Stimulated activated naive B cell treated with anti-CD40 and anti-IgM and Interleukin-4, amounts not matched to agents 10 μg/mL and 1 μg/mL and 100 μg/mL, for 72 hours (primary cell): ENCODE measurements around the gene ABLIM1.

Source experiments
- ATAC-seq, 2 donors: fragments of 150-1000 bp; cut with Tn5 transposase; replicated peaks; 2 replicates each; pipeline ENCODE4 v1.10.0; 2021; ENCODE audit warnings: moderate library complexity in 1 of 2
- DNase-seq: peaks from one replicate; pipeline ENCODE4 v3.0.0; 2021
- H3K27ac Mint-ChIP-seq: one replicate; pipeline ENCODE4 v1.8.0; 2022; ENCODE audit warnings: mild to moderate bottlenecking, mixed read lengths
- H3K27me3 Mint-ChIP-seq, 2 donors: one replicate each; pipeline ENCODE4 v1.8.0; 2022; ENCODE audit warnings: mixed read lengths in 2 of 2
- H3K36me3 Mint-ChIP-seq, 2 donors: one replicate each; pipeline ENCODE4 v1.8.0; 2022; ENCODE audit warnings: mixed read lengths in 2 of 2, mild to moderate bottlenecking in 1 of 2
- H3K4me1 Mint-ChIP-seq, 2 donors: one replicate each; pipeline ENCODE4 v1.8.0; 2022; ENCODE audit warnings: mixed read lengths in 2 of 2, mild to moderate bottlenecking in 1 of 2
- H3K4me3 Mint-ChIP-seq, 2 donors: one replicate each; pipeline ENCODE4 v1.8.0; 2022; ENCODE audit warnings: mild to moderate bottlenecking in 2 of 2, mixed read lengths in 2 of 2, moderate library complexity in 1 of 2
- H3K9me3 Mint-ChIP-seq, 2 donors: one replicate each; pipeline ENCODE4 v1.8.0; 2022; ENCODE audit warnings: mixed read lengths in 2 of 2, mild to moderate bottlenecking in 1 of 2

Gene ABLIM1

DNA sequence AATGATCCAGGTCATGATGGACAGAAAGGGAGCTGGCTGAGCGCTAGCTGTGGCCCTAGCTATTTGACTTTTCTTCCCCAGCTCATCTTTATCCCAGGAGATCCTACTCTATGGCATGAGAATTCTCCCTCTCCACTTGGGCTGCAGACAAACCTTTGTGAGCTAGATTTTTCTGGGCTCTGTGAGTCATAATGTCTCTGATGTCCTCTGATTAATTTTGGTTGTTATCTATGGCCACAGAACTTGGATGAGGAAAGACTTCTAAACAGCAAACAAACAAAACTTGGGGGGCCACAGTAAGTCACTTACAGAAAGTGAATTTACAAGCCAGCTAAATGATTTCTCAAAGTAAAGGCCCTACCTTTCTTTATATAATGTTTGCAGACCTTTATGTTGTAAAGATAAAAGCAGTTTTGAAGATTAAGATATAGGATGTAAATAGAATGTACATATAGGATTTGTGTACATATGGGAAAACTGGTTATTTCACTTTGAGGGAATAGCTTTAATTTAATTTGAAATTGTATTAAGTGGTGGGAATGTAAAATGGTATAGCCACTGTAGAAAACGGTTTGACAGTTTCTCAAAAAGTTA, 10.4 kb downstream of the ABLIM1 start:
- Mint-ChIP-seq H3K4me3 (no peak overlapping the region), H3K27me3 (no peaks in the 10 kb centered on the region), H3K4me1 (peaks cover 0 to 2% of the 10 kb centered on the region in 2 donors), H3K9me3 (no peaks in the 10 kb centered on the region), H3K27ac (no peak overlapping the region), H3K36me3 (no peaks in the 10 kb centered on the region)
- ATAC-seq (no peak), DNase-seq (no peak)

DNA sequence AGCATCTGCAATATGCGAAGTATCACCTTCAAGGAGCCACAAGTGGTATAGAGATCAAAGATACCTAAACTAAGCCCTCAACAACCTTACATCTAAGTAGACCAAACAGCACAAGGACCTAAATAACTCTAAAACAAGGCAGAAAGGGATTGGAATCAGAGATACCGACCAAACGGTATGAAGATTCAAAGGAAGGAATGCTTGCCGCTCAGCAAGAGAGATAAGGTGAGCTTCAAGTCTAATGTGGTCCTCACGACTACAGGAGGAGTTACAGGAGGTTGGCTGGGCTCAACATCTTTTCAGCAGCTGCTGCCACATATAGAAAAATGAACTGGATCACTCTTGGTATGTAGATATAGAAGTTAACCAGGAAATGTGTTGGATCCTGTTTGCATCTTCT, 11.6 kb downstream of the ABLIM1 start:
- ATAC-seq, result no peak
- Mint-ChIP-seq H3K27ac (no peak overlapping the region), H3K27me3 (no peaks in the 10 kb centered on the region), H3K4me1 (peaks cover 0 to 2% of the 10 kb centered on the region in 2 donors), H3K36me3 (no peaks in the 10 kb centered on the region), H3K4me3 (no peak overlapping the region), H3K9me3 (no peaks in the 10 kb centered on the region)
- no peak for DNase-seq

DNA sequence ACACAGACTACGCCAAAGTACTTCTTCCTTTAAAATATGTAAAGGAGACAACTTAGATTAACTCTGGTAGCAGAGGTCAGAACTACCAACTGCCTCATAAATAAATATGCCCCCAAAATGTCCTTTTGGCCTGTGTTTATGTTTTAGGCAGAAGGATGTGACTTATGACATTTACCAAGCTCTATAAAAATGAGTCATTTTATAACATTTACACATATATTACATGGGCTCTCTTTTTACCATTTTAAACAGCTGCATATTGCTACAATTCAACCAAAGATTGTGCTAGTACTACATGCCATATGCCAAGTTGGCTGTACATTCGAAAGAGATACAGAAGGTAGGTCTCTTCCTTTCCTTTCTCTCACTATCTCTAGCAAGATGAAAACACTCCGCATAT, 12.4 kb downstream of the ABLIM1 start:
- Mint-ChIP-seq H3K36me3 (no peaks in the 10 kb centered on the region), H3K9me3 (no peaks in the 10 kb centered on the region), H3K27ac (no peak overlapping the region), H3K4me1 (peaks cover 0 to 2% of the 10 kb centered on the region in 2 donors), H3K27me3 (no peaks in the 10 kb centered on the region), H3K4me3 (no peak overlapping the region)
- DNase-seq (no peak), ATAC-seq (no peak)

DNA sequence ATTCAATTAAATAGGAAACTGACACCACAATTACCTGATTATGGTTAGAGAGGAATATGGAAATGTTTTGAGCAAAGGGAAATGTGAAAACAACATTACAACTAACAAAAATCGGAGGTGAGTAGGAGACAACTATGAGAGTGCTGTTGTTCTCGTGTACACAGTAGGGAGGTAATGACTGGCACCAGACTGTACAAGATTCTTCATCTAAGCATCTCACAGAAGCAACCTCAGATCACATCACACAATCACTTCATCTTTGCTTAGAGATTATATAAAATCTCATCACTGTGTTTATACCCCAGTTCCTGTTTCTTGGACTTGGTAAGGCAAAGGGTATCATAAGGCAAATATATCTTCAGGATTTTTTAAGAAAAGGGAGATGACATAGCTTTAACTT, 14.9 kb downstream of the ABLIM1 start:
- peaks cover 10 to 14% of the 10 kb centered on the region in 2 donors for H3K4me1 Mint-ChIP-seq
- ATAC-seq (no peak), DNase-seq (no peak)
- H3K27me3 Mint-ChIP-seq, result peaks cover 0 to 4% of the 10 kb centered on the region in 2 donors
- H3K36me3 Mint-ChIP-seq, result no peaks in the 10 kb centered on the region
- no peak overlapping the region for H3K27ac Mint-ChIP-seq
- H3K9me3 Mint-ChIP-seq, result no peaks in the 10 kb centered on the region
- H3K4me3 Mint-ChIP-seq, result no peak overlapping the region

DNA sequence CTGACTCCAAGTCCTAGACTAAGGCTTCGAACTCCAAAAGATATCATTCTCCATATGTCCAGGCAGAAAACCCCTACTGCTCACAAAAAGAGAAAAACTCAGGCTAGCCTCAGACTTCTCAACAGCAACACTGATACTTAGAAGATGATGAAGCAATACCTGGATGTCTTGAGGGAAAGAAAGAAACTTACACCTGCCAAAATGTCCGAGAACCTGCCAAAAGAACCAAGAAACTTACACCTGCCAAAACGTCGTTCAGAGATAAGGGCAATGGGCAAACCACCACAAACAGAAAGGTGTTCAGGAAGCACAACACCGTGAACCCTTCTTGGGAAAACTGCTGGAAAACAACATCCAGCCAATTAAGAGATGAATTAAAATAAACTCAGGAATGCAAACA, 15.3 kb downstream of the ABLIM1 start:
- no peak for DNase-seq
- no peak overlapping the region for H3K4me3 Mint-ChIP-seq

DNA sequence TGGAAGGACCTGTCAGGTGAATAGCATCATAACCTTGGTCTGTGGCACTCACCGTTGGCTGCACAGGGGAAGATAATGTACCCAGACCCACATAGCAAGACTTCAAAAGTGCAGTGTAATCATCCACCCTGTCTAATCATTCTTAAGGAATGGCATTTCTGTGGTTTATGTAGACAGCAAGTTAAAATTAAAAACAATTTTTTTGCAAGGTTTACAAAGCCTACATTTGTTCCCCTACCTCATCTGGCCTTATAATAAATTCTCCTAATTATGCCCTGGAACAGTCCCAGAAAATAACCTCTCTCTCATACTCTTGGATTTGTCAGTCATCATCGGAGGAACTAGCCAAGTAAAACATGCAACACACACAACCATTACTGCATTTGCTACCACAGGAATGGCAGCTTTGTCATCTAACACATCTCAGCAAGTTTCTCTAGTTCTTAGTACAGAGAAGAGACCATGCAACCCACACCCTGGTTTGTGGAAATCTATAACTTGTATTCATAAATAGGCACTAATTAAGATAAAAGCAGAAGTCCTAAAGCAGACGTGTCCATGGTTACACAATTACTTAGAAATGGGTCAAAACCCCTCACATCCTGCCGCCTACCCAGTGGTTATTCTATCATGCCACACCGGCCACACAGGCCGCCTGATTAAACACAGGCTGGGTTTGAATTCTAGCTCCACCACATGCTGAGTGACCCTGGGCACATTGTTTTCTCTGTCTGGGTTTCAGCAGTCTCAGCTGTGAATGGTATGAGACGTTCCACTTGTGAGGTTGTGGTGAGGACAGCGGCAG, 19.1 kb downstream of the ABLIM1 start:
- DNase-seq, result peak; percentile 54
- Mint-ChIP-seq H3K36me3 (no peaks in the 10 kb centered on the region), H3K9me3 (no peaks in the 10 kb centered on the region), H3K4me1 (peaks cover 11 to 14% of the 10 kb centered on the region in 2 donors), H3K27me3 (peaks cover 12 to 13% of the 10 kb centered on the region in 2 donors), H3K4me3 (peak overlapping the region; percentile 25 to 46), H3K27ac (peak overlapping the region; percentile 72)
- peak; percentile 94 to 96 for ATAC-seq

More for the DNA sequence above, 15.3 kb downstream of the ABLIM1 start:
- Mint-ChIP-seq H3K27me3 (peaks cover 0 to 4% of the 10 kb centered on the region in 2 donors), H3K4me1 (peaks cover 10 to 14% of the 10 kb centered on the region in 2 donors), H3K9me3 (no peaks in the 10 kb centered on the region), H3K27ac (no peak overlapping the region), H3K36me3 (no peaks in the 10 kb centered on the region)
- ATAC-seq, result no peak

DNA sequence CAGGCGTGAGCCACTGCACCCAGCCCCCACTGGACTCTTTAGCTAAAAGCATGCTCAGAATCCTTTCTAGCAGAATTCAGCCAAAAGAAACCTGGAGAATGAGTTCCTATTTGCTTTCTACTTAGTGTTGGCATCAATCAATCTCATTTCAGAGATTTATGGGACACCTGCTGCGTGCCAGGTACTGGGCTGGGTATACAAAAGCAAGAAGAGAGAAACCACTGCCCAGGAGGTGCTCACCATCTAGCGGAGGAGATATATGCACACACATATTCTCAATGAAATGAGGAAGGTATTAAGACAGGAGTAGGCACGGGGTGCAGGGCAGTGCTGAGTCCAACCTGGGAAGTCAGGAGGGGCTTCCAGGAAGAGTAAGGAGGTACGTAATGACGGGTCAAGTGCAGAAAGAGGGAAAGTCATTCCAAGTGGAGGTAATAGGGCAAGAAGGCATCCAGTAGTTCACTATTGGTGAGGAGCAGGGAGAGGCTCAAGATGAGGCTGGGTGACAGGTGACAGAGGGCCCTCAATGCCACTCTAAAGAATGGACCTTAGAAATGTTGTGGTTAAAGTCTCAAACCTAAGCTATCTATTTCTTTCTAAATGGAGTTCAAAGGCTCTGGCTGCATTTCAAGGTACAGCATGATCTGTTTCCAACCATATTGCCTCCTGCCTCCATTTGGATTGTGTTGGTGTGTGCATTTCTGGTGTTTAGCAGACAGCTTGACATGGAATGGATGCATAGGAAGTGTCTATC, 22.1 kb downstream of the ABLIM1 start:
- Mint-ChIP-seq H3K9me3 (no peaks in the 10 kb centered on the region), H3K4me1 (peaks cover 26 to 43% of the 10 kb centered on the region in 2 donors), H3K4me3 (no peak overlapping the region), H3K36me3 (no peaks in the 10 kb centered on the region), H3K27ac (no peak overlapping the region), H3K27me3 (peaks cover 40 to 42% of the 10 kb centered on the region in 2 donors)
- ATAC-seq (no peak), DNase-seq (no peak)

DNA sequence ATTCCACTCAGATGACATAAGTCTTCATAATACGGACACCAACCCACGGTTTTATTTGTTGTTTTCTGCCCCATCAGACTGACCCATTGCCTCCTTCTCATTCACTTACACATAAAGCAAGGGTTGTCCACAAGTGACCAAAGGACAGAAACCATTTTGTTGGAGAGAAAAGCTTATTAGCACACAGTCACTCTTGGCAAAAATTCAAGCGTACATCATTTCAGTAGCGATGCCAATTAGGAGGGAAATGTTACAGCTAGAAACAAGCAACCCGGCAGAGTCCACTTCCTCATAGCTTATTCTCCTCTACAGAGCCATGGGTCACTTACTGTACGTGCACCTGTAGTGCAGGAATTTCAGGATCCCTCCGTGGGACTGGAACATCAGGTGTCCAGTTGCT, 23.0 kb downstream of the ABLIM1 start:
- Mint-ChIP-seq H3K27me3 (peaks cover 49% of the 10 kb centered on the region in 2 donors), H3K9me3 (no peaks in the 10 kb centered on the region)
- no peak for DNase-seq

DNA sequence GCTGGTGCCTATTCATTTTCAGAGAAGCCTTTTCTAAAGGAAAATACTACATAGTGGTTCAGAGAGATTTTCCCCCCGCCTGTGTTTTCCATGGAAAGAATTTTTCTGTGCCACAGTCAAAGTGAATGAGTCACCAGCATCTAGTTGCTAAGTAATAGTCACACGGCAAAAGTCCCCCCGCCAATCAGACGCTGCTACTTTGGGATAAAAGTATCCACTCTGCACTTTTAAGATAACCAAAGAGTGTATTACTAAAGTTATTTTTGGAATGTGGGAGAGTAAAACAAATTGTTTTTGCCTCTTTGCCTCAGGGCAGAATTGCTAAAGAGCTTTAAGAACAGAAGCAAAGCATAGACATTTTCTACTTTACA, 23.5 kb downstream of the ABLIM1 start:
- no peaks in the 10 kb centered on the region for H3K9me3 Mint-ChIP-seq
- DNase-seq, result no peak
- H3K36me3 Mint-ChIP-seq, result no peaks in the 10 kb centered on the region
- H3K4me1 Mint-ChIP-seq, result peaks cover 25 to 43% of the 10 kb centered on the region in 2 donors
- no peak overlapping the region for H3K27ac Mint-ChIP-seq
- H3K4me3 Mint-ChIP-seq, result no peak overlapping the region
- no peak for ATAC-seq
- peaks cover 52 to 54% of the 10 kb centered on the region in 2 donors for H3K27me3 Mint-ChIP-seq

More for the DNA sequence above, 23.0 kb downstream of the ABLIM1 start:
- H3K4me1 Mint-ChIP-seq, result peaks cover 26 to 43% of the 10 kb centered on the region in 2 donors
- H3K36me3 Mint-ChIP-seq, result no peaks in the 10 kb centered on the region
- H3K4me3 Mint-ChIP-seq, result no peak overlapping the region
- ATAC-seq, result no peak
- H3K27ac Mint-ChIP-seq, result no peak overlapping the region

DNA sequence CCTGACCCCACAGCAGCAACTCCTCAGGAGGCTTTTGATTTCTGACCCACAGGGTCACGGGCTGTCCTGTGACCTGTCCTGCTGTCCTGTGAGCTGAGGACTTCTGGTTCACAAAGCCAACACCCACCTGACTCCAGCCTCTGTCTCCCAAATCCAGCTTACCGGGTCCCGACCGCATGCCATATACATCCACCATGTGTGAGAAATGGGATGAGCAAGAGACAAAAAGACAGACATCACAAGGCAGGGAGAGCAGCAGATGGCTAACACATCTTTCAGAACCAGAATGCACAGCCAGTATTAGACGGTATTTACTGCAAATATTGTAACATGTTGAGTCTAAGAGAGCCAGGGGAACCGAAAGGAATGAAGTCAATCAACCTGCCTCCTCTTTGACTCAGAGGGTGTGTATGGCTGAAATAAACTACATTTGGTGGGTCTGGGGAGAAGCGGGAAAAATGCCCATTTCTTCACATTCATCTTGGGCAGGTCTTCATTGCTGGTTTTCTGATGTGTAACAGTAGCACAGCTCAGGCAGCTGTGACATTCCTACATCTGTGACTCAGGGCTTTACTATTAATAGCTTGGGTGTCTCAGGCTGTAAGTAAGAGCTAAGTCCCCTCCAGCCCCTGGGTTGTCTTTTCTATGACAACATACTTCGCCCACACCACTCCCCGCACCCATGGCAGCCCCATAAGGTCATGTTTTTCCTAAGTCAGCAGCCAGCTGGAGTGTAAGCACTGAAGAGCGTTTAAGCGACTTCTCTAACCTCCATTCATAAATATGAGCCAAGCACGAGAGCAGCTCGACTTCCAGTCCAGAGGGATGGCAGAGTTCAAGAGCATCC, 25.0 kb downstream of the ABLIM1 start:
- Mint-ChIP-seq H3K27ac (no peak overlapping the region), H3K36me3 (no peaks in the 10 kb centered on the region), H3K27me3 (peaks cover 60 to 62% of the 10 kb centered on the region in 2 donors), H3K4me3 (no peak overlapping the region), H3K9me3 (no peaks in the 10 kb centered on the region), H3K4me1 (peaks cover 16 to 32% of the 10 kb centered on the region in 2 donors)
- no peak for DNase-seq
- ATAC-seq, result peak; percentile 35 to 60

DNA sequence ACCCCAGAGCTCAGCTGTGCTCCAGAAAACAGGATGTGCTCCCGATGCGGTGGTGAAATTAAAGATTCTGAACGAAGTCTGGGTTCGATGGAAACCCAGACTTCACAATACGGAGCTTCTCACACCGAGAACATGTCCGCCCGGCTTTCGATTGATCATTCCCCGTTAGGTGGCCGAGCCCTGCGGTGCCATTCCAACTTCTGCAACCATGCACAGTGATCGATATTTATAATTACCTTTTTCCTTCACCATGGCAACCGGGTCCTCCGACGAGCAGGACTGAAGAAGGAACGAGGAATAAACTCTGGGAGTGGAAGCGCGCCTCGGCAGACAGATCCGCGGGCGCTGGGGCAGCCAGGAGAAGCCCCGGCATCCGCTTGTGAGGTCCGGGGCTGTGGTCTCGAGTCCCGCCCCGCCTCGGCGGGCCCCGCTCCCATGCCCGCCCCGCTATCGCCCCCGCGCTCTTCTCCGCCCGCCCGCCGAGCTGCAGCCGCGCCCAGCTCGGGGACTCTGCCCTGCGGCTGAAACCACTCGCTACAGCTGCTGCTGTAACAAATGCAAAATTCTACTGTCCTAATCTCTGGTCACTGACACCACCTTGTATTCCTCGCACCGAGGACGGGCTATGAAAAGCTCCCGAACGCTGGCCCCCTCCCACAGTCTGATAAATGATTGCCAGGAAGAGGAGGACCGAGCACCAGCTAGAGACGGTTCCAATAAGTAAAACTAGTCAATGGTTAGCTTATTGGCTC, 26.2 kb downstream of the ABLIM1 start:
- H3K9me3 Mint-ChIP-seq, result no peaks in the 10 kb centered on the region
- DNase-seq (no peak), ATAC-seq (peak; percentile 69 to 73)
- peaks cover 60 to 62% of the 10 kb centered on the region in 2 donors for H3K27me3 Mint-ChIP-seq
- H3K4me1 Mint-ChIP-seq, result peaks cover 16 to 32% of the 10 kb centered on the region in 2 donors
- H3K36me3 Mint-ChIP-seq, result no peaks in the 10 kb centered on the region
- peak overlapping the region; percentile 67 for H3K27ac Mint-ChIP-seq
- H3K4me3 Mint-ChIP-seq, result peak overlapping the region; percentile 87 to 91

DNA sequence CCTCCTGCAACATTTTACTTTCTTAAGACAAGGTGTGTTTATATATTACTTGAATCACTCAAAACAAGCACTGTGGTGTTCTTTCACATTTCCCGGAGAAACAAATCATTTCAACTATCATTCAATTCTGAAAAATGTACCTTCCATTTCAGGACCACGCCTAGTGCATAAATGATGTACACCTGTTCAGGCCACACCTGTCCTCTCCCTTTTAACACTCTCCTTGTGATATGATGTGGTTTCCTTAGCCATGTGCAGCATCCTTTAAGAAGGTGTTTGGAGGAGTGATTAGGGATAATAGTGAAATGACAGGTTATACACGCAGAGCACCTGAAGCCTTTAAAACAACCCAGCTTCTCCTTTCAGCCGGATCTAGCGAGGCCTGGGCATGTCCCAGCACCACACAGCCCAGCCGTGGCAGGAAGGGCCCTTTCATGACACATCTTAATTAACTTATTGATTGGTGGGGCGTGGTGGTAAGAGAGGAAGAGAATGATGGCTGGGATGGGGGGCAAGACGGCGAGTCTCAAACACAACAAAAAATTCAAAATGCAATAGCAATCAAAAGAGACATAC, 26.9 kb downstream of the ABLIM1 start:
- Mint-ChIP-seq H3K4me1 (peaks cover 16 to 32% of the 10 kb centered on the region in 2 donors), H3K36me3 (no peaks in the 10 kb centered on the region), H3K9me3 (no peaks in the 10 kb centered on the region), H3K27me3 (peaks cover 60 to 61% of the 10 kb centered on the region in 2 donors), H3K4me3 (peak overlapping the region; percentile 87 to 91), H3K27ac (no peak overlapping the region)
- DNase-seq, result no peak
- peak in 1 of 2 donors; percentile 13 for ATAC-seq
